Nephron progenitor cell (in vitro differentiated cells): ENCODE data around the gene PDCD4.

ENCODE experiments used
- DNase-seq: peaks from one replicate; pipeline ENCODE4 v3.0.0; 2021
- H3K27ac Mint-ChIP-seq: 2 replicates; pipeline ENCODE4 v1.8.0; 2021; ENCODE audit warnings: mild to moderate bottlenecking, moderate library complexity, mixed read lengths
- H3K27me3 Mint-ChIP-seq: 2 replicates; pipeline ENCODE4 v1.8.0; 2021; ENCODE audit warnings: mild to moderate bottlenecking, low read depth, mixed read lengths; ENCODE audit not compliant: poor library complexity
- H3K36me3 Mint-ChIP-seq: 2 replicates; pipeline ENCODE4 v1.8.0; 2021; ENCODE audit warnings: low read depth, mixed read lengths
- H3K4me1 Mint-ChIP-seq: 2 replicates; pipeline ENCODE4 v1.8.0; 2021; ENCODE audit warnings: mixed read lengths
- H3K4me3 Mint-ChIP-seq: 2 replicates; pipeline ENCODE4 v1.8.0; 2021; ENCODE audit warnings: mild to moderate bottlenecking, moderate library complexity, mixed read lengths
- H3K9me3 Mint-ChIP-seq: 2 replicates; pipeline ENCODE4 v1.8.0; 2021; ENCODE audit warnings: mild to moderate bottlenecking, moderate library complexity, mixed read lengths
- CTCF ChIP-seq: fragments of 200-600 bp; sonication (generic); IDR thresholded peaks from 2 replicates; pipeline ENCODE4 v1.5.0; 2021; ENCODE audit warnings: antibody characterized with exemption

Gene PDCD4

GRCh38 chr10:110919971-110920881, 48.5 kb downstream of the PDCD4 start:
- Mint-ChIP-seq H3K4me1 (peaks cover 53% of the 10 kb centered on the region), H3K4me3 (peak overlapping the region; percentile 96), H3K36me3 (no peaks in the 10 kb centered on the region), H3K27me3 (no peaks in the 10 kb centered on the region), H3K27ac (peak overlapping the region; percentile 98), H3K9me3 (no peaks in the 10 kb centered on the region)
- TF ChIP-seq CTCF, result no peak
- no peak for DNase-seq

GRCh38 chr10:110923856-110924493, 52.2 kb downstream of the PDCD4 start:
- peaks cover 28% of the 10 kb centered on the region for H3K4me1 Mint-ChIP-seq
- no peak overlapping the region for H3K27ac Mint-ChIP-seq
- H3K36me3 Mint-ChIP-seq, result peaks cover 5% of the 10 kb centered on the region
- H3K27me3 Mint-ChIP-seq, result no peaks in the 10 kb centered on the region
- TF ChIP-seq CTCF, result no peak
- H3K4me3 Mint-ChIP-seq, result no peak overlapping the region
- H3K9me3 Mint-ChIP-seq, result no peaks in the 10 kb centered on the region
- DNase-seq, result no peak

GRCh38 chr10:110927461-110927860, 55.7 kb downstream of the PDCD4 start:
- H3K27me3 Mint-ChIP-seq, result no peaks in the 10 kb centered on the region
- peaks cover 8% of the 10 kb centered on the region for H3K4me1 Mint-ChIP-seq
- H3K27ac Mint-ChIP-seq, result no peak overlapping the region
- DNase-seq, result no peak
- H3K36me3 Mint-ChIP-seq, result peaks cover 5% of the 10 kb centered on the region
- TF ChIP-seq CTCF, result no peak
- H3K4me3 Mint-ChIP-seq, result no peak overlapping the region
- H3K9me3 Mint-ChIP-seq, result no peaks in the 10 kb centered on the region

GRCh38 chr10:110931769-110932381, 60.1 kb downstream of the PDCD4 start:
- peaks cover 13% of the 10 kb centered on the region for H3K36me3 Mint-ChIP-seq
- peaks cover 4% of the 10 kb centered on the region for H3K9me3 Mint-ChIP-seq
- no peaks in the 10 kb centered on the region for H3K27me3 Mint-ChIP-seq
- H3K4me3 Mint-ChIP-seq, result no peak overlapping the region
- H3K4me1 Mint-ChIP-seq, result no peaks in the 10 kb centered on the region
- DNase-seq, result no peak
- no peak for TF ChIP-seq CTCF
- no peak overlapping the region for H3K27ac Mint-ChIP-seq

GRCh38 chr10:110932505-110933180, 60.9 kb downstream of the PDCD4 start:
- peaks cover 4% of the 10 kb centered on the region for H3K9me3 Mint-ChIP-seq
- peaks cover 18% of the 10 kb centered on the region for H3K36me3 Mint-ChIP-seq
- H3K27ac Mint-ChIP-seq, result no peak overlapping the region
- no peaks in the 10 kb centered on the region for H3K4me1 Mint-ChIP-seq
- no peak for TF ChIP-seq CTCF
- no peaks in the 10 kb centered on the region for H3K27me3 Mint-ChIP-seq
- DNase-seq, result no peak
- no peak overlapping the region for H3K4me3 Mint-ChIP-seq
